HuH-7 (cell line): ENCODE measurements around the gene PGM2.
A peak's percentile ranks its signal among the peaks of the same experiment; 100 is the strongest.

Experiments
- DNase-seq: peaks from one replicate; pipeline ENCODE4 v3.0.0; 2011; ENCODE audit warnings: low spot score

PGM2 gene

DNA sequence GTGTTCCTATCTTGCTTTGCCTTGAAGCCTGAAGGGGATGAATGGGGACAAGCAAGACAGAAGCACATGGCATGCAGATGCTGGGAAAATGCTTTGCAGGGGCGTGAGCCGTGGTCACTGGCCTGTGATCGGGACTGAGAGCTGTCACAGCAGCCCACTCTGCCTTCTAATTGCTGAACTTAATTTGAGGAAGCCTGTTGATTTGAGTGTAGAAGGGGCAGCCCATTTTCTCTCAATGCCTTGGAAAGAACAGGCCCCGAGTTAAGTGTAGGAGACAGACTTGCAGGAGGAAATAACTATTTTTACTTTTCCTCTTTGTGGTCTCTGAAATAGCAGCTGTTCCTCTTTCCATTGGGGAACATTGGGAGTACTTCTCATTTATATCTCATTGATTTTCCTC, 38.3 kb downstream of the PGM2 start:
- DNase-seq = no peak

DNA sequence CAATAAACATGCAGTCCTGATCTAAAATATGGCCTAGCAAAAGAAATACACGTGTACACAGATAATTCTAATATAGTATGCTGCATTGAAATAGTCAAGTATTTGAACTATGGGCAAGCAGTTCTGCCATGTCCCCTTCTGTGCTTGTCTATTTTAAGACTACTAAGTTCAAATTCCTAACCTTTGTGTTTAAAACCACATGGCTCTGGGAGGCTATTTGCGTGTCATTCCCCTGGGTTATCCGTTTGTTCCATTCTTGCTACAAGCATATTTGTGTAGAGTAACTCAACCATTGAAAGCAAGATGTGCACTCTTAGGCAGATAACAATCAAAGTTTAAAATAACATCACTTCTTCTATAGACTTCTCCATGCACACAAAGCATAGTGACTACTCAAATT, 39.0 kb downstream of the PGM2 start:
- DNase-seq = no peak

DNA sequence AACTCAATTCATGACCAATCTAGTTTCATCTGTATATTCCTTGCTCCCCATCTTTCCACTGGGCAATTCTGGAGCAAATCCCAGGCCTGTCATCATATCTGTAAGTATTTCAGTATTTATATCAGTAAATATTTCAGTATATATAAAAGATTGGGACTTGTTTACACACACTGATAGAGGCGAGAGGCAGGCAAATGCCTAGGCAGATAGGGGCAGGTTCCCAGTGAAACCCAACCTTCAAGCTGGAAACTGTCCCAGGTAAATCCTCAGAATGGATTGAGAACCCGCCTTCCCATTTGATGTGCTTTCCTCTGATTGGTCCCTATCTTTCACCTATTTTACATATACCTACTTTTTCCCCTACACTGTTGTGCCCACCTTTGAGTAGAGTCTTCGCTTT, 40.6 kb downstream of the PGM2 start:
- DNase-seq = no peak

DNA sequence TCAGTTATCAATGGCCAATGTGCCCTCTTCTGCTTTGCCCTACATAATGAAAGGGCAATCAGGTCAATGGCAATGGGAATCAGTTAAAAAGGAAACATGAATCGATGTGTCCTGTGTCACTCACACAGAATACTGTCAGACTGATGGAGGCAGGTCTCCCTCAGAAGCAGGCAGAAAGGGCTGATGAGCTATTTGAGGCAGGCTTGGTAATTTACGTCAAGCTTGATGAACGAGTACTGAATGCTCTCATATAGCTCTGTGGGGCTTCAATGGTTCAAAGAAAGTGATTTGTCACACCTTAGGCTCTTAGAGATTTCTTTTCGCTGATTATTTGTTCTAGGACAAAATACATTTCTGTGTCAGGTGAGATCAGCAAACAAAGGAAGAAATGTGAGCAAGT, 41.8 kb downstream of the PGM2 start:
- no peak for DNase-seq

DNA sequence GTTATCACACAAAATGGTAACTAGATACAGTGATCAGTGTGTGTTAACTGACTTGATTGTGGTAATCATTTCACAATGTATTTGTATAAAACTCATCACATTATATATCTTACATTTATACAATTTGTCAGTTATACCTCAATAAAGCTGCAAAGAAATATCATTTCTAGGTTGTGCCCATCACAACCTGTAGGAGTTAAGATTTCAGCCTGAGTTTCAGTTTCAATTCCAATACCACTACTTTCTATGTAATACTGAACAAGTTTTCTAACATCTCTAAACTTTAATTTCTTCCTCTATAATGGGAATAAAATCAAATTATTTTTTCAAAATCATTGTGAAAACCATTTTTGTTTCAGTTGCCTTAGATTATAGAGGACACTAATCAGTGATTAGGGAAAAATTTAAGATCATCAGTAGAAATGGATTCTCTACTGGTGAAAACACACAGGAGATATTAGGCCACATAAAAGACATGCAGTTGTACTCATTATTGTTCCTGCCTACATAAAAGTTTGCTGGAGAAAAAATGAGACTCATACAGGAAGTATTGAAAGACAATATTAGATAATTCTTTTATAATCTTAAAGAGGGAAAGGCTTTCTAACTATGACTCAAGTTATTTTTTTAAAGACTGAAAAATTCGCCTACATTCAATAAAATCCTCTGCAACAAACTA, 46.0 kb downstream of the PGM2 start:
- DNase-seq = no peak

DNA sequence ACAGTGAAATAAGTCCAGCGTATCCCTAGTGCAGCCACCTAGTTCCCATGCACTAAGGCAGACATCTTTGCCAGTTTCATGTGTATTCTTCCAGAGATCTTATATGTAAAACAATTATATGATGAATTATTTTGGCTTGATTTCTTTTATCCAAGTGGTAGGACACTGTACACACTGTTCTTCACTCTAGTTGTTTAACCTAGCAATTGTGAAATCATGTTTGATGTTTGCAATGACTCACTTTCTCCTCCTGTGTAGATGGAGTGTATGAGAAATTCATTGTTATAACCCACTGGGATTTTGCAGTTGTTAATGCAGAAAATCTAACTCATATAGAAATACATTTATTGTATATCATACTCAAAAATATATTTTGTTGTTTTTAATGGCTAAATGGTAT, 46.9 kb downstream of the PGM2 start:
- no peak for DNase-seq

DNA sequence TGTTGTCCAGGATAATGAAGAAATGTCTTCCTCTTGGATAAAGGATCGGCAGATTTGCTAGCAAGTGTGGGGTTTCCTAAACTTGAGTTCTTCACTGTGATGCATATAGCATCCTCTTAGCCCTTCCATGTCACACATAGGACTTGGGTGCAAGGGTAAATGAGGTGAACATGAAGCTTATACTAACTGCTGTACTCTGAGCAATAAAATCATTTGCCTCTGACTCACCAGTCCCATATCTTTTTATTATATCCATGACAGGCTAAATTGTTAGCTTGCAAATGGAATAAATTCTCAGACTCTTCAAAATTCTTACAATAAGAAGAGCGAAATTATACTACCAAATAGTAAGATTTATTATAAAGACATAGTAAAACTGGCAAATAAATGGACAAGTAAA, 49.7 kb downstream of the PGM2 start:
- DNase-seq = no peak

DNA sequence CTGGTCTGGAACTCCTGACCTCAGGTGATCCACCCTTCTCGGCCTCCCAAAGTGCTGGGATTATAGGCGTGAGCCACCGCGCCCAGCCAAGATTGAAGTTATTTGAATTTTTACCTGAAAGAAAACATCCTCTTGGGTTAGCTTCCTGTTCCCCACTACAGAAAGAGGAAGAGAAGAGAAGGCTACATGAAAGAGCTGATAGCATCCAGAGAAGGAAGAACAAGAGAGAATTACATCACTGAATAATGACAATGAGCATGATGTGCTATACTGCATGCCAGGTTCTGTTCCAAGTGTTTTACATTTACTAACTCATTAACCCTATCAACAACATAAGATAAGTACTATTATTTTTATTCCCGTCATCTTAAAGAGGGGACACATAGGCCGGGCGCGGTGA, 52.9 kb downstream of the PGM2 start:
- no peak for DNase-seq

DNA sequence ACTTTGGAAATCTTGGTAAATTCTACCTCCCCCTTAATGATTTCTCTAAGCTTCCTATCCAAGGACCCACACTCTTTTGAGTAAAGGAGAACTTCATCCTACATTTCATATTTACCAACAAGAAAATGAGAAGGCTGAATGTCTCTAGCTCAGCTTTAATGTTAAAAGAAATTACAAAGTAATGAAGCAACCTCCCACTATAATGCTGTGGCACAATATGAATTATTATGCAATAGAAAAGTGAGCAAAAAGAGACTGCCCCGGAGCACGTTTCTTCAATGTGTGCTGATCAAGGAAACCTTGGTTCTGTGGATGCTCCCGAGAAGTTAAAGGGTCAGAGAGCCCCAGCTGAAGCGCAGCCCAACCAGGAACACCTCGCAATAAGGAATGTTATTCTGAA, 55.3 kb downstream of the PGM2 start:
- DNase-seq = no peak

DNA sequence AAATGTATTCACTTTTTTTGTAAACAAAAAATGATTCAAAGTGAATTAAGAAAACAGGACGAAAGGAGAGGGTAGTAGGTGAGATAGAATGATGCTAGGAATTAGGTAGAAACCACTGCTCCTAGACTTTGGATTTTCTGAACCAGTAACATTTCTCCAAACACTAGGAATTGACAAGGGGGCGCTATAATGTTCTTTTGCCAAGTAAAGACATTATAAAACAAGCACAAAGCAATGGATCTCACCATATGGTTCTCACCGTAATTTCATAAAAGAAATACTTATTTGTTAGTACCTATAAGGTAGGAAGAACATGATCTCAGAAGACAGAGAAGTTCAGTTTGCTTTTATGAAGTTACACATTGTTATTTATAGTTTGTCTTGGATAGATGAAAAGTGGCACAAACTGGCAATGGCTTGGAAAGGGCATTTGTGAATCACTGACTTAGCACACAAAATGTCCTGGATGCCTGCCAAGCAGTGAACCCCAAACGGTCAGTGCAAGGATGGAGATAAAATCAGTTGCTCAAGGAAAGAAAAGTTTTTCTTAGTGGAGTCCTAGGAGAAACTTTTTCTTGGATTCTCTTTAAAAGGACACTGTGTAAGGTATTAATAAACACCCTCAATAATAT, 56.3 kb downstream of the PGM2 start:
- no peak for DNase-seq

DNA sequence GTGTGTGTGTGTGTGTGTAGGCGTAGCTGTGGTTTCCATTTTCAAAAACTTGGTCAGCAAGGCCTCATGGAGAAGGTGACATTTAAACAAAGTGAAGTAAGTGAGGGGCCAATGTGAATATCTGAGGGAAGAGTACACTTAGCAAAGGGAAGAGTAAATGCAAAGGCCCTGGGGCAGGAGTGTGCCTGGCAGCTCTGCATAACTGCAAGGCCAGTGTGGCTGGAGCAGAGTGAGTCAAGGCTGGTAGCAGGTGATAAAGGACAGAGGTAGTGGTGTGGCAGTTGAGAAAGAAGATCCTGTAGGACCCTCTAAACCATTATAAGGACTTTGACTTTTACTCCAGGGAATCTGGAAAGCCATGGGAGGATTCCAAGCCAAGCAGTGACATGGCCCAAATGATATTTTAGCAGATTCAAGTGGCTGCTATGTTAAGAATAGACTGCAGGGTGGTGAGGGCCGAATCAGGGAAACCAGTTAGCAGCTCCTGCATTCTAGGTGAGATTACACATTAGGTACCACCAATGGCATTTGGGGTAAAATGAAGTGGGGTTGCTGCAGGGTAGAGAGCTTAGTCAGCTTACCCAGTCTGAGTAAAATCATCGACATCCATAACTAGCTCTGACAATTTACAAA, 58.5 kb downstream of the PGM2 start:
- no peak for DNase-seq

DNA sequence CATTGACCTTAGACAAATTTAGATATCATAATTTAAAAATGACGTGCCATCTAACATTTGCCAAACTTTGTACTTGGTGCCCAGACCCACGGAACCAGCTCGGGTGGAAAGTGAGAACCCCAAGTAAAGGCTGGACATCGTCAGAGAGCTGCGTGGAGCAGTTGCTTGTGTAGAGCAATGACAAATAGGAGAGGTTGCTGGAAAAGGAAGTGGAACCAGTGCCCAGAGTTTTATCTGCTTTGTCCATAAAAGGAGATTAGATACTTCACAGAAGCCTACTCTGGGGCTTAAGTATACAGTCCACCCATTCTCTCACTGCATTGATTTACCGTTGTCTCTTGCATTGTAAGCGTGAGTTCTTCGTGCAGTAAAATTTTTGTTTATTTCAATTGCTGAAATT, 59.0 kb downstream of the PGM2 start:
- peak; percentile 51 for DNase-seq

DNA sequence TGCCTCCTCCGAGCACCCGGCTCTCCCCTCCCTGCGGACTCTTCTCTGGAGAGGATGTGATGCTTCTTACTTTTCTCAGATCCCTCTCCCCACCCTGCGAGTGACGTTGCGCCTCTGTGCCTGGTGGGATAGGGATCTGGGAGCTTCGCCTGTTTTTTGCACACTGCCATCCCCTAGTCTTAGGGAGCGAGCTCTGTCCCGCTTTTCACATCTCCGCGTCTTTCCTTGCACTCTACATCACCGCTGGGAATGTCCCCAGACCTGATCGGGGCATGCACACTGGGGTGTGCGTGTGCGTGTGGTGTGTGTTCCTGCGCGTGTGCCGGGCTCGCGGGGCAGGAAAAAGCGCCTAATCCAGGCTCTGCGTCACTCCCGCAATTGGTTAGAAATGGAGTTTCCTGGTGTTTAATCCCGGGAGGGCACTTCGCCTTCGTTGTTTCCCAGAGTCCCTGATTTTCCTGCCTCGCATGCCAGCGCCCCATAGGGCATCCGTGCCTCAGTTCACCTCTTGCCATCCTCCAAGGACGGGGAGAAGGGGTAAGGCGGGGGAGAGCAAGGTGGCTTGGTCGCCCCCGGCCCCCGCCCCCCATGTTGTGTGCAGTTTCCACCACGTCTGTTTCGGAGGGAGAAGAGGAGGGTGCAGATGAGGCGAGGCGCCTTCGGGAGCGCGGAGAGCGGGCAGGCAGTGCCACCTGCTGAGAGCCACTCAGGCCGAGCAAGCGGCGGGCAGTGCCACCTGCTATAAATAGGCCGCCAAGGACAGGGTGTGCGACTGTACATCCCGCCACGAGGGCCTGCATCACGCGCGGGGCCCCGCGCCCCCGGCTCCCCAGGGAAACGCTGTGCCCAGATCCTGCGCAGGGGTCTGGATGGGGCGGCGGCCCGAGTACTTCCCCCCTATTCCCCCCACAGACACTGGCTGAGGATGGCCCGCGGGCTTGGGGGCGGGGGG, 63.6 kb downstream of the PGM2 start:
- no peak for DNase-seq

DNA sequence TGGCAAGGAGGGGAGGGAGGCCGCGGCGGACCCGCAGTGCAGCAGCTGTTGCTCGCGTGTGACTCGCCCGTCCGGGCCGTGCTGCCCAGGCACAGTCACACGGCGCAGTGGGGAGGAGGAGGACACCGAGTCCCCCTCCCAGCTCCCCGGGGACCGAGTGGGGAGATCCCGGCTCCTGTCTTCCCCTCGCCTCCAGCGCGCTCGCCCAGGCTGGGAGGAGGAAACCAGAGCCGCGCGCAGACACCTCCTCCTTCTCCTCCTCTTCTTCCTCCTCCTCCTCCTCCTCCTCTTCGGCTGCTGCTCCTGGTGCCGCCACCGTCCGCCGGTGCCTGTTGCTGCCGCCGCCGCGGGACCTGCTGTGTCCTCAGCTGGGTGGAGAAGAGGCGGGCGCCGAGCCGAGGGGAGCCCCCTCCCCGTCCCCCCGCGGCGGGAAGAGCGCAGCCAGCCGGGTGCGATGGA, 64.3 kb downstream of the PGM2 start, which contains the start of gene TBC1D1:
Gene TBC1D1 (plus strand): TSS at position 284 of the 459 bp plus-strand sequence. CDS start 11,012 bp downstream, outside the sequence.
- peak; percentile 52 for DNase-seq

DNA sequence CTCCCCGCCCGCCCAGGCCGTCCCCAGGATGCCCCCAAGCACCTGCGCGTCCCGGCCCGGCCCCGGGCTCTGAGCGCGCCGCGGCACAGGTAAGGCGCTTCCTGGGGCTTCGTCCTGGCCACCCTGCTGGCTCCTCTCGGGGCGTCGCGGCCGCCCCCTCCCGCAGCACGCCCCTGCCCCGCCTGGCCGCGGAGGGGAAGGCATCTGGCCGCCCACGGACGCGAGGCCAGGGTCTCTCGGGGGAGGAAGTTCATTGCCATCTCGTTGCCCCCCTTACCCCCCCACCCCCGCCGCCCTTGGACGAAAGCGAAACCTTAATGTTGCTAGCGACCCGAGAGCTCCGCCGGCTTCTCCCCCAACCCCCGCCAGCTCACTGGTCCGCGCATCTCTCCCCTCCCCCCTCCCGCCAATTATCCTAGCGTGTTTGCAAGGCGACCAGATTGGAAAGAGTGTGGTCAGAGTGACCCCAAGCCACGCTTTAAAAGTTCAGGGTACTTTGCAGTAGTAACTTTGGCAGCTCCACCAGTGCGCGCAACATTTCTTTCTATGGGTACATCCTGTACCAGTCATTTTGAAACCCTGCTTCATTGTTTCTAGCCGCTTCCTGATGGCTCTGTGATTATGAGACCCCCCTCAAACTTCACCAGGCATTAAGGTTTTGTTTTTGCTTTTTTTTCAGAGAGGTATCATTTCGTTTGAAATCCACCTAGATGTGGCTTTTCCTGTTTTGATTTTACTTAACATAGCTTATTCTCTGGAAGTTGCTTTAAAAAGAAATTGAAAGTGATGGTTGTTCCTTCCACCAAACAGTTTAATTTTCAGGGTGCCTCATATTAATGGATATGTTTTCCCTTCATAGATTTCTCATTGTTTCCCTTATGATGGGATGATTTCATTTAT, 65.0 kb downstream of the PGM2 start:
- peak; percentile 68 for DNase-seq

DNA sequence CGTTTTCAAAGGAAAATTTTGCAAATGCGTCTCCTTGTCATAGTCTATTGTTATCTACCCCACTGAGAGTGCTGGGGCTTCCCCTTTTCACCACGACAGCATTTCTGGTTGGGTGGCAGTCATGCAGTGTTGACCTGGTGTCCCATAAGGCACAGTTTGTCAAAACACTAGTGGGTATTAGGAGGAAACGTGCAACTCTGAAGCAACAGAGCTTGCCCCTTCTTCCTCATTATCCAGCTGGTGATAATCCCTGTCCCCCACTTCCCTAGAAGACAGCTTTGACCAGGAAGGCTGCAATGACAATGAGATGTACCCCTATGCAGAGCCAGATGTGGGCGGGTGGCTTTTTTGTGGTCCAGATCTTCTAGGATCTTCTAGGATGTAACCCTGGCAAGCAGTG, 66.2 kb downstream of the PGM2 start:
- no peak for DNase-seq

DNA sequence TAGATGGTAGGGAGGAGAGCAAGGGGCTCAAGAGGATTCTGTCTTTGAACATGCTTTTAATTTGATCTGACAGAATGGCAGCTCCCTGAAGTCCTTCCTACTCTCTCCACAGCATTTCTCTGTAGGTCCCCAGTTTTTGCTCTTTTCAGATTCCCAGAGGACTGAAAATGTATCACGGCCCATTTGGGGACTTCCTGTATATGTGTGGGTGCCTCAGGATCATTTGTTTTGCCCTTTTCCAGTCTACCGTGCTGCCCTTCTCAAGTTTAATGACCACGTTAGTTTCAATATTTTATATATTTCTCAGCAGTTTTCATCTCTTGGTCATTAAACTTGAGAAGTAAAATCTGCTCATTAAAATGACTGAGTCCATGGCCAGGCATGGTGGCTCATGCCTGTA, 66.7 kb downstream of the PGM2 start:
- no peak for DNase-seq

DNA sequence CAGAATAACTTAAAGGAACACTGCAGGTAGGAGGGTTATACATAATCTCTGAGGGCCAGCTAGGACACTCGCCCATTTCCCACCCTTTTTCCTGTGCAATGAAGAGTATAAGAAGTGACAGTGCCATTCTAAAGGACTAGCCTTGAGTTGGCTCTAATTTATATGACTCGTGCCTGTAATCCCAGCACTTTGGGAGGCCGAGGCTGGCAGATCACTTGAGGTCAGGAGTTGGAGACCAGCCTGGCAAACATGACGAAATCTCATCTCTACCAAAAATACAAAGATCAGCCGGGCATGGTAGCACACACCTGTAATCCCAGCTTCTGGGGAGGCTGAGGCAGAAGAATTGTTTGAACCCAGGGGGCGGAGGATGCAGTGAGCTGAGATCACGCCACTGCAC, 68.8 kb downstream of the PGM2 start:
- no peak for DNase-seq

DNA sequence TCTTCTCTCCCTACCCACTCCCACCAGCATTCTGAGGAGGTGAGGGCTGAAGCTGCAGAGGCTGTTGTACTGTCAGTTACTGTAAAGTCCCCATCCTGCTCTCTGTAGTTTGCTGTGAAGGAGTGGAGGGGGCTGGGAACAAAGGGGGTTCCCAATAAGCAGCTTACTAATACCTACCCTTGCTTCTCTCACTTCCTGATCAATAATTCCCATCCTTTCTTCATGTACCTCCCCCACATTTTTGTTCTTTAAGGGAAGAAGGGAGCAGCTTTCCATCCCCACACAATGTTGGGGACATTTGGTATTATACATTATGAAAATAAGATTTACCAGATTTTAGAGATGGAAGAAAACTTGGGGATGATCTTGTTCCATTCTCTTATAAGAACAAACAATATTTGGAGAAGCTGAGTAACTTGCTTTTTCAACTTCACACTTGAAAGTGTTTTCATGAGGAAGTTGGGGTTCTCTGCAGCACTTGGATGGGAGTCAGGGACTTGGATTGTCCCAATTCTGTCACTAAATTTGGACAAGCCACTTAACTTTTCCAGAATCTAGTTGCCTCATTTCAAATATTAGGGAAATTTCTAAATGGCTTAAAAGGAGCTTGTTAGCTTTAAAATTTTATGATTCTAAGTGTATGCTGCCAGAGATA, 69.8 kb downstream of the PGM2 start:
- DNase-seq = no peak

DNA sequence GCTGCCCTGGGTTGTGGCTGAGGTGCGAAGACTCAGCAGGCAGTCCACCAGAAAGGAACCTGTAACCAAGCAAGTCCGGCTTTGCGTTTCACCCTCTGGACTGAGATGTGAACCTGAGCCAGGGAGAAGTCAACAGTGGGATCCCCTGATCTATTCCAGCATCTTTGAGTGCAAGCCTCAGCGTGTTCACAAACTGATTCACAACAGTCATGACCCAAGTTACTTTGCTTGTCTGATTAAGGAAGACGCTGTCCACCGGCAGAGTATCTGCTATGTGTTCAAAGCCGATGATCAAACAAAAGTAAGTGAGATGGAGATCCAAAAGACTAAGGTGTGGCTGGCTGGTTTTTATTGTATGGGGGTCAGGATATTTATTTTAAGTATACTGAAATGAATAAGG, 75.7 kb downstream of the PGM2 start:
- DNase-seq = no peak
